ENCODE results near the gene LRRTM2. TPM values are rescaled to one million over a fixed set of nuclear protein-coding genes. Genes with fewer than 3 reads are reported as not detected.

LRRTM2 gene
- total and polyA plus RNA-seq, 7 donors: 0.16 to 1.1 (median 0.32) TPM; not detected in 2

DNA sequence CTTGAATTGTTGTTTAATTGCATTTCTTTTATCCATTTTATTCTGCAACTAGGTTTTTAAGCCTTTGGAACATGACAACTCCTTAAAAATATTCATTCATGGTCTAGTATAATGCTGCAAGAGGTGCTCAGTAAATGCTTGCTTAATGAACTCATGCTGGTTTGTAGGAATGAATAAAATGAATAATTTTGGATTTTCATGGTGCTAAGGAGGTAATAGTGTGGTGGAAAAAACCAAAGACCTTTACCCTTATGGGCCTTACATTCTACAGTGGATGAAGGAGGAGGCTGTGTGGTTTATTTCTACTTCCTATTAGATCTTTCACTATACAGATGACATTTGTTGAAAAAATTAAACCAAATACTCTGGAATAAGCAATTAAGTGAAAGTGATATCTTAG, 43.4 kb downstream of the LRRTM2 start:
- Histone ChIP-seq H3K9me3 (no peaks in the 10 kb centered on the region), H3K36me3 (peaks cover 3 to 25% (median 12%) of the 10 kb centered on the region in 4 donors), H3K27ac (no peak overlapping the region), H3K27me3 (no peaks in the 10 kb centered on the region), H3K4me3 (no peak overlapping the region), H3K4me1 (peaks cover 0 to 19% (median 12%) of the 10 kb centered on the region in 4 donors)
- intact Hi-C loops (cut with DNase I): no loop called here
- TF ChIP-seq, protein P1, sequence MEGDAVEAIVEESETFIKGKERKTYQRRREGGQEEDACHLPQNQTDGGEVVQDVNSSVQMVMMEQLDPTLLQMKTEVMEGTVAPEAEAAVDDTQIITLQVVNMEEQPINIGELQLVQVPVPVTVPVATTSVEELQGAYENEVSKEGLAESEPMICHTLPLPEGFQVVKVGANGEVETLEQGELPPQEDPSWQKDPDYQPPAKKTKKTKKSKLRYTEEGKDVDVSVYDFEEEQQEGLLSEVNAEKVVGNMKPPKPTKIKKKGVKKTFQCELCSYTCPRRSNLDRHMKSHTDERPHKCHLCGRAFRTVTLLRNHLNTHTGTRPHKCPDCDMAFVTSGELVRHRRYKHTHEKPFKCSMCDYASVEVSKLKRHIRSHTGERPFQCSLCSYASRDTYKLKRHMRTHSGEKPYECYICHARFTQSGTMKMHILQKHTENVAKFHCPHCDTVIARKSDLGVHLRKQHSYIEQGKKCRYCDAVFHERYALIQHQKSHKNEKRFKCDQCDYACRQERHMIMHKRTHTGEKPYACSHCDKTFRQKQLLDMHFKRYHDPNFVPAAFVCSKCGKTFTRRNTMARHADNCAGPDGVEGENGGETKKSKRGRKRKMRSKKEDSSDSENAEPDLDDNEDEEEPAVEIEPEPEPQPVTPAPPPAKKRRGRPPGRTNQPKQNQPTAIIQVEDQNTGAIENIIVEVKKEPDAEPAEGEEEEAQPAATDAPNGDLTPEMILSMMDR (IDR thresholded peaks at IDR 0.05): no peak
- TF ChIP-seq EP300 (IDR thresholded peaks at IDR 0.05) (no peak), POLR2AphosphoS5 (IDR thresholded peaks at IDR 0.05) (no peak), POLR2A (IDR thresholded peaks at IDR 0.05) (no peak)
- DNase-seq: no peak

DNA sequence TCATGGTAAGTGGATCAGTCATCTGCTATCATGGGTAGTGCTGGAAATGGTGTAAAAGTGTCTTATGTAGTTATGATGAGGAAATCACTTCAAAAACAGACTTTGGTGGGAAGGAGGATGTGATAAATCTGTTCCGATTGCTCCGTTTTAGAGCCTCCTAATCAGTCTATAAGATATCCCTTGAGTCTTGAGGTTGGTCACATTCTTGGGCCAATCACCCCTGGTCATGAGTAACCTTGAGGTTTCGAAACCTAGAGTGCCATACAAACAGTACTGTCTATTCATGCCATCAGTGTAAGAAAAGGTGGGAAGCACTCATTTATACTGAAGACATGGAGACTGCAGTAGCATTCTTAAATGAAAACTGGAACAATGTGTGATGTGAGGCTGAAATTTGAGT, 45.8 kb downstream of the LRRTM2 start:
- peaks cover 3 to 40% (median 15%) of the 10 kb centered on the region in 4 donors for H3K36me3 ChIP-seq
- no peak for TF ChIP-seq EP300 (IDR thresholded peaks at IDR 0.05)
- TF ChIP-seq, protein P1 (IDR thresholded peaks at IDR 0.05): no peak
- TF ChIP-seq POLR2AphosphoS5 (IDR thresholded peaks at IDR 0.05): no peak
- no peak for TF ChIP-seq POLR2A (IDR thresholded peaks at IDR 0.05)
- 94 to 98% methylated on average over 3 of the region's 3 CpGs for WGBS, 2 donors
- no peak for DNase-seq
- no peak overlapping the region for H3K27ac ChIP-seq
- peaks cover 0 to 25% (median 16%) of the 10 kb centered on the region in 4 donors for H3K4me1 ChIP-seq
- no peaks in the 10 kb centered on the region for H3K9me3 ChIP-seq
- intact Hi-C loops (cut with DNase I): loop anchor here (5.0 kb wide), 1 partner anchor 433 kb away; no protein-coding TSS in a partner anchor
- no peaks in the 10 kb centered on the region for H3K27me3 ChIP-seq
- H3K4me3 ChIP-seq: no peak overlapping the region

DNA sequence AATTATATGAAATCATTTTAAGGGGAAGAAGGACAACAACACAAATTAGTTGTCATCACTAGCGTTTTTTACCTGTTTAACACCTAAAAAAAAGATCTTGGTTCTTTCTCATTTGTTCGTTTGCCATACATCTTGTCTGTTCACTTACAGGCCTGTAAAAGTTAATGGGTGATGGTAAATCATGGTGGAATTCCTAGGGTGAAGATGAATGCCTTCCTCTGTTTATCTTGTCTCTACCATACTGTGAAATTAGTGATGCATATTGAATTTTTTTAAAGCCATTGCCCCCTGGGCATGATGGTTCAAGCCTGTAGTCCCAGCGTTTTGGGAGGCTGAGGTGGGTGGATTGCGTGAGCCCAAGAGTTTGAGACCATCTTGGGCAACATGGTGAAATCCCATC, 46.6 kb downstream of the LRRTM2 start:
- Histone ChIP-seq H3K27me3 (no peaks in the 10 kb centered on the region), H3K4me1 (peaks cover 0 to 25% (median 17%) of the 10 kb centered on the region in 4 donors), H3K36me3 (peaks cover 3 to 41% (median 15%) of the 10 kb centered on the region in 4 donors), H3K9me3 (no peaks in the 10 kb centered on the region), H3K4me3 (no peak overlapping the region), H3K27ac (no peak overlapping the region)
- no peak for DNase-seq
- 72 to 79% methylated on average over 4 of the region's 4 CpGs for WGBS, 2 donors
- TF ChIP-seq EP300 (IDR thresholded peaks at IDR 0.05): no peak
- TF ChIP-seq POLR2AphosphoS5 (IDR thresholded peaks at IDR 0.05): no peak
- TF ChIP-seq, protein P1 (IDR thresholded peaks at IDR 0.05): no peak
- TF ChIP-seq POLR2A (IDR thresholded peaks at IDR 0.05): no peak
- intact Hi-C loops (cut with DNase I): loop anchor here (5.0 kb wide), 1 partner anchor 434 kb away; no protein-coding TSS in a partner anchor

- no peak overlapping the region for H3K4me3 ChIP-seq
- no peaks in the 10 kb centered on the region for H3K9me3 ChIP-seq
- WGBS, 2 donors: 60% methylated on average over 5 of the region's 5 CpGs
- intact Hi-C loops (cut with DNase I): loop anchor here (5.0 kb wide), 1 partner anchor 437 kb away; no protein-coding TSS in a partner anchor
- H3K27ac ChIP-seq: no peak overlapping the region
- TF ChIP-seq POLR2AphosphoS5 (IDR thresholded peaks at IDR 0.05) (no peak), EP300 (IDR thresholded peaks at IDR 0.05) (no peak), POLR2A (IDR thresholded peaks at IDR 0.05) (no peak)
- TF ChIP-seq, protein P1 (IDR thresholded peaks at IDR 0.05): peak in 3 of 4 experiments; percentile 8 to 50 (median 35)
- peaks cover 0 to 28% (median 13%) of the 10 kb centered on the region in 4 donors for H3K4me1 ChIP-seq
- DNase-seq: no peak
- no peaks in the 10 kb centered on the region for H3K27me3 ChIP-seq
- H3K36me3 ChIP-seq: peaks cover 3 to 41% (median 15%) of the 10 kb centered on the region in 4 donors
Measured at GRCh38 chr5:138824924-138825863, 49.9 kb downstream of the LRRTM2 start.

Data from sigmoid colon (tissue), 7 donors.